ENCODE measurements around the gene MYRFL.

Gene MYRFL

GRCh38 chr12:69837657-69838415, 12.8 kb downstream of the MYRFL start:
- no peak for DNase-seq (ENCODE audit: extremely low spot score)
- POLR2A ChIA-PET = no interaction called here
- CTCF ChIA-PET = no interaction called here
- TF ChIP-seq CTCF (IDR thresholded peaks at IDR 0.05; ENCODE audit: control extremely low read depth, extremely low read depth, low read depth, missing control alignments) = no peak

GRCh38 chr12:69840727-69841126, 15.7 kb downstream of the MYRFL start:
- POLR2A ChIA-PET = no interaction called here
- no peak for TF ChIP-seq CTCF (IDR thresholded peaks at IDR 0.05; ENCODE audit: control extremely low read depth, extremely low read depth, low read depth, missing control alignments)
- CTCF ChIA-PET = interaction anchor here (1.2 kb wide), 1 partner anchor 12 kb away, joined by 3 read pairs; no protein-coding TSS in a partner anchor
- DNase-seq (ENCODE audit: extremely low spot score) = no peak

- ChIA-PET CTCF (no interaction called here), POLR2A (no interaction called here)
- TF ChIP-seq CTCF (IDR thresholded peaks at IDR 0.05; ENCODE audit: control extremely low read depth, extremely low read depth, low read depth, missing control alignments) = no peak
Observed at GRCh38 chr12:69843608-69844007, 18.6 kb downstream of the MYRFL start.

GRCh38 chr12:69844416-69844815, 19.4 kb downstream of the MYRFL start:
- POLR2A ChIA-PET = no interaction called here
- no peak for DNase-seq (ENCODE audit: extremely low spot score)
- CTCF ChIA-PET = no interaction called here
- TF ChIP-seq CTCF (IDR thresholded peaks at IDR 0.05; ENCODE audit: control extremely low read depth, extremely low read depth, low read depth, missing control alignments) = no peak

More at GRCh38 chr12:69843608-69844007, 18.6 kb downstream of the MYRFL start:
- no peak for DNase-seq (ENCODE audit: extremely low spot score)

GRCh38 chr12:69844836-69845235, 19.8 kb downstream of the MYRFL start:
- ChIA-PET POLR2A (no interaction called here), CTCF (no interaction called here)
- no peak for TF ChIP-seq CTCF (IDR thresholded peaks at IDR 0.05; ENCODE audit: control extremely low read depth, extremely low read depth, low read depth, missing control alignments)
- DNase-seq (ENCODE audit: extremely low spot score) = no peak

- TF ChIP-seq CTCF (IDR thresholded peaks at IDR 0.05; ENCODE audit: control extremely low read depth, extremely low read depth, low read depth, missing control alignments) = no peak
- POLR2A ChIA-PET = no interaction called here
- CTCF ChIA-PET = interaction anchor here (1.2 kb wide), 1 partner anchor 33 kb away, joined by 3 read pairs; no protein-coding TSS in a partner anchor
- DNase-seq (ENCODE audit: extremely low spot score) = no peak
Observed at GRCh38 chr12:69846976-69847375, 21.9 kb downstream of the MYRFL start.

Measured in GM10248 (cell line).